ENCODE measurements around the gene ELP5.

ELP5 gene

GRCh38 chr17:7285679-7286078, 33.7 kb downstream of the ELP5 start:
- DNase-seq (ENCODE audit: low spot score), result no peak

- no peak for DNase-seq (ENCODE audit: low spot score)
These were observed 37.4 kb downstream of the ELP5 start for GRCh38 chr17:7289256-7290032.

- DNase-seq (ENCODE audit: low spot score), result no peak
These were observed 38.2 kb downstream of the ELP5 start for GRCh38 chr17:7290166-7290565.

- no peak for DNase-seq (ENCODE audit: low spot score)
These were observed 38.7 kb downstream of the ELP5 start for GRCh38 chr17:7290685-7291084.

GRCh38 chr17:7292194-7292593, 40.2 kb downstream of the ELP5 start:
- DNase-seq (ENCODE audit: low spot score), result no peak

GRCh38 chr17:7292729-7293128, 40.7 kb downstream of the ELP5 start:
- DNase-seq (ENCODE audit: low spot score), result no peak

GRCh38 chr17:7293159-7293558, 41.1 kb downstream of the ELP5 start:
- DNase-seq (ENCODE audit: low spot score), result no peak

GRCh38 chr17:7293816-7294613, 42.0 kb downstream of the ELP5 start:
- DNase-seq (ENCODE audit: low spot score), result no peak

- DNase-seq (ENCODE audit: low spot score), result peak; percentile 84
These were observed 42.7 kb downstream of the ELP5 start, which contains the start of gene YBX2 for GRCh38 chr17:7294614-7295153. Gene YBX2 (minus strand): TSS chr17:7294639. CDS start chr17:7294500, 139 bp downstream.

GRCh38 chr17:7295230-7296180, 43.5 kb downstream of the ELP5 start:
- DNase-seq (ENCODE audit: low spot score), result no peak

GRCh38 chr17:7296189-7296861, 44.3 kb downstream of the ELP5 start:
- DNase-seq (ENCODE audit: low spot score), result peak; percentile 77

- DNase-seq (ENCODE audit: low spot score), result no peak
These were observed 52.2 kb downstream of the ELP5 start for GRCh38 chr17:7304179-7304578.

- DNase-seq (ENCODE audit: low spot score), result peak; percentile 98
These were observed 55.1 kb downstream of the ELP5 start, which contains the start of gene EIF5A for GRCh38 chr17:7306911-7307685. Gene EIF5A (plus strand): TSS chr17:7307628. CDS start chr17:7309636, 2,008 bp downstream.

GRCh38 chr17:7307686-7308624, 55.9 kb downstream of the ELP5 start:
- DNase-seq (ENCODE audit: low spot score), result no peak

GRCh38 chr17:7308625-7309433, 56.8 kb downstream of the ELP5 start:
- DNase-seq (ENCODE audit: low spot score), result peak; percentile 74
